LNCaP clone FGC (cell line): ENCODE results near the gene FAM53C.

Experiments used
- DNase-seq: peaks from one replicate; pipeline ENCODE4 v3.0.0-alpha.2; 2011; ENCODE audit warnings: low read depth
- H3K4me3 ChIP-seq: 2 replicates; pipeline ENCODE4 v1.5.1; 2011; ENCODE audit warnings: mild to moderate bottlenecking, low read depth, low read length, control low read depth
- CTCF ChIP-seq: IDR thresholded peaks from 2 replicates; pipeline ENCODE4 v1.5.1; 2012; ENCODE audit warnings: mild to moderate bottlenecking; ENCODE audit not compliant: control insufficient read depth, insufficient read depth; ENCODE audit errors: extremely low read depth

FAM53C gene

GRCh38 chr5:138339464-138339863 lies 1.4 kb downstream of the FAM53C start:
- no peak for DNase-seq
- TF ChIP-seq CTCF = no peak
- H3K4me3 ChIP-seq = peak overlapping the region; percentile 76

GRCh38 chr5:138340008-138340407 lies 1.9 kb downstream of the FAM53C start:
- no peak for DNase-seq
- no peak for TF ChIP-seq CTCF
- H3K4me3 ChIP-seq = peak overlapping the region; percentile 76

- TF ChIP-seq CTCF = no peak
- no peak overlapping the region for H3K4me3 ChIP-seq
- DNase-seq = no peak
These were observed 7.0 kb downstream of the FAM53C start for GRCh38 chr5:138344887-138345622.

- TF ChIP-seq CTCF = no peak
- no peak overlapping the region for H3K4me3 ChIP-seq
- no peak for DNase-seq
These were observed 8.8 kb downstream of the FAM53C start for GRCh38 chr5:138346889-138347288.

GRCh38 chr5:138349852-138350562 lies 11.9 kb downstream of the FAM53C start:
- H3K4me3 ChIP-seq = no peak overlapping the region
- DNase-seq = no peak
- TF ChIP-seq CTCF = no peak

GRCh38 chr5:138350563-138350890 lies 12.5 kb downstream of the FAM53C start:
- no peak for DNase-seq
- TF ChIP-seq CTCF = no peak
- H3K4me3 ChIP-seq = no peak overlapping the region
